Panc1 (cell line): ENCODE measurements around the gene RASA3.

Source experiments
- POLR2AphosphoS5 ChIP-seq: IDR thresholded peaks from 2 replicates; pipeline ENCODE4 v1.6.1; 2012; ENCODE audit warnings: mild to moderate bottlenecking, low read depth, low read length, moderate library complexity
- TF ChIP-seq, protein P1 (sequence below), 2 experiments: IDR thresholded peaks; 2 replicates each; pipeline ENCODE4 v1.6.1; 2011 to 2012; ENCODE audit warnings: low read depth in 2 of 2, control low read depth in 1 of 2, low read length in 1 of 2, mild to moderate bottlenecking in 1 of 2, moderate library complexity in 1 of 2; ENCODE audit not compliant: insufficient read depth in 1 of 2
- TF ChIP-seq, protein P2 (sequence below): fragments of 450-650 bp; IDR thresholded peaks from 2 replicates; pipeline ENCODE4 v1.5.1; 2017; ENCODE audit warnings: mild to moderate bottlenecking

GRCh38 chr13:114116734-114117133, 15.7 kb downstream of the RASA3 start:
- TF ChIP-seq, protein P1, sequence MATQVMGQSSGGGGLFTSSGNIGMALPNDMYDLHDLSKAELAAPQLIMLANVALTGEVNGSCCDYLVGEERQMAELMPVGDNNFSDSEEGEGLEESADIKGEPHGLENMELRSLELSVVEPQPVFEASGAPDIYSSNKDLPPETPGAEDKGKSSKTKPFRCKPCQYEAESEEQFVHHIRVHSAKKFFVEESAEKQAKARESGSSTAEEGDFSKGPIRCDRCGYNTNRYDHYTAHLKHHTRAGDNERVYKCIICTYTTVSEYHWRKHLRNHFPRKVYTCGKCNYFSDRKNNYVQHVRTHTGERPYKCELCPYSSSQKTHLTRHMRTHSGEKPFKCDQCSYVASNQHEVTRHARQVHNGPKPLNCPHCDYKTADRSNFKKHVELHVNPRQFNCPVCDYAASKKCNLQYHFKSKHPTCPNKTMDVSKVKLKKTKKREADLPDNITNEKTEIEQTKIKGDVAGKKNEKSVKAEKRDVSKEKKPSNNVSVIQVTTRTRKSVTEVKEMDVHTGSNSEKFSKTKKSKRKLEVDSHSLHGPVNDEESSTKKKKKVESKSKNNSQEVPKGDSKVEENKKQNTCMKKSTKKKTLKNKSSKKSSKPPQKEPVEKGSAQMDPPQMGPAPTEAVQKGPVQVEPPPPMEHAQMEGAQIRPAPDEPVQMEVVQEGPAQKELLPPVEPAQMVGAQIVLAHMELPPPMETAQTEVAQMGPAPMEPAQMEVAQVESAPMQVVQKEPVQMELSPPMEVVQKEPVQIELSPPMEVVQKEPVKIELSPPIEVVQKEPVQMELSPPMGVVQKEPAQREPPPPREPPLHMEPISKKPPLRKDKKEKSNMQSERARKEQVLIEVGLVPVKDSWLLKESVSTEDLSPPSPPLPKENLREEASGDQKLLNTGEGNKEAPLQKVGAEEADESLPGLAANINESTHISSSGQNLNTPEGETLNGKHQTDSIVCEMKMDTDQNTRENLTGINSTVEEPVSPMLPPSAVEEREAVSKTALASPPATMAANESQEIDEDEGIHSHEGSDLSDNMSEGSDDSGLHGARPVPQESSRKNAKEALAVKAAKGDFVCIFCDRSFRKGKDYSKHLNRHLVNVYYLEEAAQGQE (IDR thresholded peaks at IDR 0.05; ENCODE audit: insufficient read depth in 1 of 2, low read depth in 2 of 2, low read length in 1 of 2), result no peak
- TF ChIP-seq, protein P2, sequence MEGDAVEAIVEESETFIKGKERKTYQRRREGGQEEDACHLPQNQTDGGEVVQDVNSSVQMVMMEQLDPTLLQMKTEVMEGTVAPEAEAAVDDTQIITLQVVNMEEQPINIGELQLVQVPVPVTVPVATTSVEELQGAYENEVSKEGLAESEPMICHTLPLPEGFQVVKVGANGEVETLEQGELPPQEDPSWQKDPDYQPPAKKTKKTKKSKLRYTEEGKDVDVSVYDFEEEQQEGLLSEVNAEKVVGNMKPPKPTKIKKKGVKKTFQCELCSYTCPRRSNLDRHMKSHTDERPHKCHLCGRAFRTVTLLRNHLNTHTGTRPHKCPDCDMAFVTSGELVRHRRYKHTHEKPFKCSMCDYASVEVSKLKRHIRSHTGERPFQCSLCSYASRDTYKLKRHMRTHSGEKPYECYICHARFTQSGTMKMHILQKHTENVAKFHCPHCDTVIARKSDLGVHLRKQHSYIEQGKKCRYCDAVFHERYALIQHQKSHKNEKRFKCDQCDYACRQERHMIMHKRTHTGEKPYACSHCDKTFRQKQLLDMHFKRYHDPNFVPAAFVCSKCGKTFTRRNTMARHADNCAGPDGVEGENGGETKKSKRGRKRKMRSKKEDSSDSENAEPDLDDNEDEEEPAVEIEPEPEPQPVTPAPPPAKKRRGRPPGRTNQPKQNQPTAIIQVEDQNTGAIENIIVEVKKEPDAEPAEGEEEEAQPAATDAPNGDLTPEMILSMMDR, result no peak
- no peak for TF ChIP-seq POLR2AphosphoS5
